Brain pericyte (primary cell): ENCODE results near the gene C3orf80.
"Not testable (repeated sequence)": the region's sequence is repeated elsewhere in the genome, so short reads cannot be mapped to it uniquely, and the experiment has no call there.

Experiments
- DNase-seq: peaks from one replicate; pipeline ENCODE4 v3.0.0-alpha.2; 2012; ENCODE audit warnings: low read depth, low spot score

C3orf80 gene

DNA sequence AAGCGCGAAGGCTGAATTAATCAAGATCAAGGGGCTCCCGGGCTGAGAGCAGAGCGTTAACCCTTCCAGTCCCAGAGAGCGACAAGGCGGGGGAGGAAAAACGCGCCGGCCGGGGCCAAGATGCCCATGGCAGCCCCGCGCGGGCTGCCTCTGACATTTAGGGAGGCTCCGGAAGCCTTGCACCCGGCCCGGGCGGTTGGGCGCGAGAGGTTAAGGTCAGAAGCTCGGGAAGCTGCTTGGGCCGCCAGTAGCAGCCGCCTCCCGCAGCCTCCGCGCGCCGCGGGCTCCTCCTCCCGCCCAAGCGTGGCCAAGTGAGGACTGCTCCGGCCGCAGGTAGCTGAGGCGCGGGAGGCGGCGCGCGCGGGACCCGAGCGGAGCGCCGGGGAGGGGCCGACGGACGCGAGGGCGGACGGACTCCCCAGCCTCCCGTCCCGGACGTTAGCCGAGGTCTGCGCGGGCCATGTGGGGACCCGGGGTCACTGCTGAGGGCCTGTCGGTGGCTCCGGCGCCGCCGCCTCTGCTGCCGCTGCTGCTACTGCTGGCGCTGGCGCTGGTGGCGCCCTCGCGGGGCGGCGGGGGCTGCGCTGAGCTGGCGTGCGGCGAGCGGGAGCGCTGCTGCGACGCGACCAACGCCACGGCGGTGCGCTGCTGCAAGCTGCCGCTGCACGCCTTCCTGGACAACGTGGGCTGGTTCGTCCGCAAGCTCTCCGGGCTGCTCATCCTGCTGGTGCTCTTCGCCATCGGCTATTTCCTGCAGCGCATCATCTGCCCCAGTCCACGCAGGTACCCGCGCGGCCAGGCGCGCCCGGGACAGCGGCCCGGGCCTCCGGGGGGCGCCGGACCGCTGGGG, at the start of gene C3orf80:
Gene C3orf80 (plus strand): TSS at position 247 of the 850 bp plus-strand sequence. CDS start 214 bp downstream, at position 461.
- no peak for DNase-seq

DNA sequence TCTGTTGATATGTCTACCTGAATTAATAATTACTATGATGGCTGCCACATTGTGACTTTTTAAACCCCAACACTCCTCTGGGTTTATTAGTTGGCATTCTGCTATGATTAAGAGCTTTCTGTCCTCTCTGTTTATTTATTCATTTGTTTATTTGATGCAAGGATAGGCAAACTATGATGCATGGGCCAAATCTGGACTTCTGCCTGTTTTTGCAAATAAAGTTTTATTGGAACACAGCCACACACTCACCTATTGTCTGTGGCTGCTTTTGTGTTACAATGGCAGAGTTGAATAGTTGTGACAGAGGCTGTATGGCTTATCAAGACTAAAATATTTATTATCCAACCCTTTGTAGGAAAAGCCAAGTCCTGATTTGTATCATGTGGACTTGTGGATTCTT, 48.3 kb upstream of the C3orf80 start:
- DNase-seq = no peak

DNA sequence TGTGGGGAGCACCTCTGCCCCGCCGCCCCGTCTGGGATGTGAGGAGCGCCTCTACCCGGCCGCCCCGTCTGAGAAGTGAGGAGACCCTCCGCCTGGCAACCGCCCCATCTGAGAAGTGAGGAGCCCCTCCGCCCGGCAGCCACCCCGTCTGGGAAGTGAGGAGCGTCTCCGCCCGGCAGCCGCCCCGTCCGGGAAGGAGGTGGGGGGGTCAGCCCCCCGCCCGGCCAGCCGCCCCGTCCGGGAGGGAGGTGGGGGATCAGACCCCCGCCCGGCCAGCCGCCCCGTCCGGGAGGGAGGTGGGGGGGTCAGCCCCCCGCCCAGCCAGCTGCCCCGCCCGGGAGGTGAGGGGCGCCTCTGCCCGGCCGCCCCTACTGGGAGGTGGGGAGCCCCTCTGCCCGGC, 46.6 kb upstream of the C3orf80 start:
- DNase-seq = not testable (repeated sequence)

DNA sequence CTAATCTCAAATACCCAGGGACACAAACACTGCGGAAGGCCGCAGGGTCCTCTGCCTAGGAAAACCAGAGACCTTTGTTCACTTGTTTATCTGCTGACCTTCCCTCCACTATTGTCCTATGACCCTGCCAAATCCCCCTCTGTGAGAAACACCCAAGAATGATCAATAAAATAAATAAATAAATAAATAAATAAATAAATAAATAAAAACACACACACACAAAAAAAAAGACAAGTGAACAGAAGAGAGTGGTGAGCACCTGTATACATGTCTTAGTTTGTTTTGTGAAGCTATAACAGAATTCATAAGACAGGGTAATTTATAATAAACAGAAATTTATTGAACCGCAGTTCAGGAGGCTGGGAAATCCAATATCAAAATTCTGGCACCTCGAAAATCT, 45.8 kb upstream of the C3orf80 start:
- not testable (repeated sequence) for DNase-seq

DNA sequence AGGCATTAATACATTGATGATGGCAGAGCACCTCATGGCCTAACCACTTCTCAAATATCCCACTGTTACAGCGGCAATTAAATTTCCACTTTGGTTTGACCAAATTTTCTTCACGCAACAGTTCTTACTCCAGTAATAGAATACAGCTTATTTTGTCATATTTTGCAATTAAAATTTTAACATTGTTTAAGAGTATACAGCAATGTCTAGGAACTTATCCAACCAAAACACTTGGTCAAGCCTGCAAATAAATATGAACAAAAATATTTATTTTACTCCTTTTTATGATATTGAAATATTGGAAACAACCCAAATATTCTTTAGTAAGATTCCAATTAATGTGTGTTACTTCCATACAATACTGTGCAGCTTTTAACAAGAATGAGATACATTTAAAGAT, 45.3 kb upstream of the C3orf80 start:
- DNase-seq = no peak

DNA sequence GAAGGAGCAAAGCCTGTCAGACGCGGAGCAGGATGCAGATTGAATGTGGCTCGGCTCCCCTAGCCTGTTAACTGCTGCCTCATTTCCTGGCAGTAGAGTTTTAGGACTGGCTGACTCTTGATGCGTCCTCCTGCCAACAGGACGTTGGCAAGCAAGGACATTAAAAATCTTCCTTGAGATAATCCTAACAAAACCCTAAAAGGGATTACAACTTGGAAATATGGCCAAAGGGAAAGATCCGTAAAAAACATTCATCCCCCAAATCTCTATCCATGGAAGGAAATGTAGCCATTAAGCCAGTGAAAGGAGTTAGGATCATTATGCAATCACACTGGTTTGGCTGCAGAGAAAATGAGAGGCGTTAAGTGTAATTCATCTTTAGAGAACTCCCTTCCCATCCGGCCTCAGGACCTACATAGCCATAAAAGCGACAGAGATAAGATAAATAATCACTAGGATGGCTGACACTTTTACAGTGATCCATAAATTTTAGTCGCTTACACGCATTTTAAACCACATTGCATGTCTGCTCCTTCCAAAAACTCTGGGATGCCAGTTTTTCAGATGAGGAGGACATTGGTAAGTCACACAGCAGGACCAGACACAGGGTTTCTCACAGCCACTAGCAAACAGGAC, 44.5 kb upstream of the C3orf80 start:
- no peak for DNase-seq

DNA sequence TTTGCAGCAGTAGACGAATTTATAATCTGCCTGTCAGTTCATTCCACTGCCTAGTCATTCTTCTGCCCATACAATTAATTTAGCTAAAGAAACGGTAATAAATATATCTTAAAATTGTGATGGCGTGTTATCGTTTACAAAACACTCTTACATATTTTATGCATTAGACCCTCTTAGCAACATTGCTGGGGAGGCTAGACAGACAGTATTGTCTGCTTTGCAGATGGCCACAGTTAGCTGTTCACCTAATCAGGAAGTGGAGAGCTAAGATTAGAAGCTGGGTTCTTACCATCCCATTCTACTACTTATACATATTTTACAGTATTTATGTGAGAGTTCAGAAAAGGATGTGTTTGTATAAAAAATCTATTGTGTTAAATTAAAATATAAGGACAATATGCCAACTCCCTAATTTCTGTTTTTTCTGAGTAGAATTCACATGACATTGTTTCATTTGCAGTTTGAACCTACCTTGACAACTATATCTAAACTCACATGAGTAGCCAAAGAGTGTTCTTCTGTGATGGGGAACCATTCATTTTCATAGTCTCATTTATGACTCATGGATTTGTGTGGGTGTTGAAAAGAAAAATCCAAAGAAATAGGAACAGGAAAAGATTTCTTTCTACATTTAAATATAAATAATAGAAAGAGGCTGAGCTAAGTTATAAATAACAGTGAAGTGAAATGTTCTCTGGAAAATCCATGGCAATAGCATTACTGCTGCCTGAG, 41.7 kb upstream of the C3orf80 start:
- no peak for DNase-seq

DNA sequence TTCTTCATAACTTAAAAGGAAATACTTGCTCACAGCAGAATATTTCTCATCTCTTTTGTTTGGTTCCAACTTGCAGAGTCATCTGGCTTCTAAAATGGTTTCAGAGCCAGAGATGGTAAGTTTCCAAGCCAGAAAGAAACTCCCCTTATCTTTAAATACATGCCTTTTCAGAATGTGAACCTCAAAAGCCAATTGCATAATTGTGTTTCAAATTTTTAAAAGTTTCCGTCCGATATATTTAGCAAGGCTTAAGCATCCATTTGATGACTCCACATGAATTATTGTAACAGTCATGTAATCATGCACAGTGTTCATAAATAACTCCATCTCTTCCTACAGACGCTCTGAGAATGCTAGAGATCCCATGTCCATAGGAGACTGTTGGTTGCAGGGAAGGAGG, 40.6 kb upstream of the C3orf80 start:
- DNase-seq = no peak

DNA sequence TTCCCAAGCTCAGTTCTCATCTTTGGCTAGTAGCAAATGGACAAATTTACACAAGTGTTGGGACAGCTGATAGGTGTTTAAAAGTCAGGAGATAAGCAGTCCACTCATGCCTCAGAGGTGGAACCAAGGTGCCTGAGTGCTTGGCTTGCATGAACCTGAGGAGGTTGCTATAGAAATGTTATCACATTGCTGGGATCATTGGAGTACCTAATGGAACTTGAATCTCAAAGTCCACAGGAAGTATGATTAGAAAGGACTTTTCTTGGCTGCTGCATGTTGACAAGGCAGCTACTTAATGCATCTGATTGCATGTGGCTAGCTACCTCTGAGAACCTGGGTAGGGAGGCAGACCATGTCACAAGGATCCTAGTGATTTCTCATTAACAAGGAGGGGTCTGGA, 39.5 kb upstream of the C3orf80 start:
- no peak for DNase-seq

DNA sequence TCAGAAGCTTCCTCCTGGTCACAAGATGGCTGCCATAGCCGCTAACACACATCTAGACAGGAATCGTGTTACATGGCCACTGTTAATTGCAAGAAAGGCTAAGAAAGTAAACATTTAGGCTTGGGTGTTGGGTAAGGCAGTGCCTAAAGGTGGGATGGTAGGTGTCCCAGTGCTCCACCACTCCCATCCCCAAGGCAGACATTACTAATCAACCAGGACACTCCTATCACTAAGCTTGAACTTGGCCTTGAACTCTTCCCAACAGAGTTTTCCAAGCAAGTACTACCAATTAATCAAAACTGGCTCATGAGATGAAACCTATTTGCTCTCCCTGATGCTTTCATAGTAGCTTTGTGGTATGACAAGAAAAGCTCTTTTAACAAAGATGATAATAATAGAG, 37.9 kb upstream of the C3orf80 start:
- no peak for DNase-seq

DNA sequence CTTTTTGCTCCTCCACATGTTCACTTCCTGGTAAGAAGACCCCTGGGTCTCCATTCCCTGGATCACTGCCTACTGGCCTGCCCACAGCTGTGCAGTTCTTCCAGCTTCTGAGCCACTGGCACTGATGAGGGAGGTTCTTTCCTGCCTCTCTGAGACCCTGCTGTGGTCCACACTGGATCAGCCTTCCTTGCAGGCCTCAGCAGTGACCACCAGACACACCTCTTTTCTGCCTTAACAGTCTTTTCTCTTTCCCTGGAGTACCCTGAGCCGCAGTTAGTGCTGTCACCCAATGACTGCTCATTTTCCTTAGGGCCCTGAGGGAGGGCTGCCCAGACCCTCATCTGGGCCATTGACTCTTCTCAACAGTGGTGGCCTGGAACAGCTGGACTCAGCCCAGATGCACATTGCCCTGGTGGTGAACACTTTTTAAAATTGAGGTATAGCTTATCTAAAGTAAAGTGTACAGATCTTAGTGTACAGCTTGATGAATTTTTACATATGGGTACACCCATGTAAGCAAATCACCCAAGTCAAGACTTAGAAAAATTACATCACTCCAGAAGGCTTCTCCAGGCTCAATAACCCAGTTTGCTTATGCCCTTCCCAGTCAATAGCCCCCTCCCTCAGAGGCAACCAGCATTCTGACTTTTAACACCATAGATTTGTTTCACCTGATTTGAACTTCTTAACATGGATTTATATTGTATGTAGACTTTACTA, 32.8 kb upstream of the C3orf80 start:
- no peak for DNase-seq

DNA sequence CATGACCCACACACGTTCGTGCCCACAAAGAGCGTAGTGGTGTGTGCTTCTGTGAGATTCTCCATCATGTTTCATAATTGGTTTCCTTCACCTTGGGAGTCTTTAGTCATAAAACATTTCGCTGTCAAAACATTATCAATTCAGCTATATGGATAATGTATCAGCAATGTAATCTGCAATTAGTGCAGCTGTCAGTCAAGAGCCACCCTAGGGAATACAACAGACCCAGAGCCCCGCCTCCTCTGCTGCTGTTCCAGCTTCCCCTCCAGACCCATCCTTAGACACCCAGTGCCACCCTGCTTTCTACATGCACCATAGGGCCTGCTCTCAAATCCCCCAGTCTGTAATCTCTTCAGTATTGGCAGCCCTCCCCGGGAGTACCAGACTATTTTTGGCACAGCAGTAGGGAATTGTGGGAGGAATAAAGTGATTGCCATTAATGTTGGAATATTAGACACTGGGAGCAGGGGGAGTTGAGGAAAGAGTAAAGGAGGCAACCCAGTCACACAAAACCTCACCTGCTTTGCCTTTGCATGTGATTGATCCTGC, 31.5 kb upstream of the C3orf80 start:
- no peak for DNase-seq

DNA sequence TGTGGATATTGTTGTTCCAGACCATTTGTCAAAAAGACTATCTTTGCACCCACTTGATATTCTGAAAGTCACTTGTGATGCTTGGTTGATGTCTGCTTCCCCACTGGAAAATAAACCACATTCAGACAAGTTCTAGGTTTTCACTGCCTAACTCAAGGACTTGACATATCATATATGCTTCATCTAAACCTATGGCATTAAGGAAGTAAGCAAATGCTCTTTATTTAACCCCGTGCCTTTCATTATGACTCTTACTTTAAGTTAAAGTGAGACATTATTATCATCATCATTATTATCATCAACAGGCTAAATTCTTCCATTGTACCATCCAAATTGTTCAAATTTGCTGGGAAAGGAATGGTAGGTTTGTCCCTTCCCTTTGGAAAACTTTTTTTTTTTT, 30.8 kb upstream of the C3orf80 start:
- no peak for DNase-seq

DNA sequence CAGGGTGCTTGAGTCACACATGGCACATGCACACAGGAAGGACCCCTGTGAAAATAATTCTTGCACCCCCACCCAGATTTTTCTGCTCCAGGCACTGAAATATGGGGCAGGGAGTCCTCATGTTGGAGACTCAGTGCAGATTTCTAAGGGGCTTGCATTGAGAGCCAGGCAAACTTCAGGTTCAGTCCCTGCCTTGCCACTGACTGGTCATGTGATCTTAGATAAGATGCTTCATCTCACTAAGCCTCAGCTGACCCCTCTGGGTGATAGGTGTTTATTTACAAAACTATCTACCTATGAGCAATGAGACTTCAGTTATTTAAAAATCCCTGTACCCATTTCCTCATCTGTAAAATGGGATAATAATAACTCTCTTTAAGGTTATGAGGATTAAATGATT, 30.1 kb upstream of the C3orf80 start:
- no peak for DNase-seq

DNA sequence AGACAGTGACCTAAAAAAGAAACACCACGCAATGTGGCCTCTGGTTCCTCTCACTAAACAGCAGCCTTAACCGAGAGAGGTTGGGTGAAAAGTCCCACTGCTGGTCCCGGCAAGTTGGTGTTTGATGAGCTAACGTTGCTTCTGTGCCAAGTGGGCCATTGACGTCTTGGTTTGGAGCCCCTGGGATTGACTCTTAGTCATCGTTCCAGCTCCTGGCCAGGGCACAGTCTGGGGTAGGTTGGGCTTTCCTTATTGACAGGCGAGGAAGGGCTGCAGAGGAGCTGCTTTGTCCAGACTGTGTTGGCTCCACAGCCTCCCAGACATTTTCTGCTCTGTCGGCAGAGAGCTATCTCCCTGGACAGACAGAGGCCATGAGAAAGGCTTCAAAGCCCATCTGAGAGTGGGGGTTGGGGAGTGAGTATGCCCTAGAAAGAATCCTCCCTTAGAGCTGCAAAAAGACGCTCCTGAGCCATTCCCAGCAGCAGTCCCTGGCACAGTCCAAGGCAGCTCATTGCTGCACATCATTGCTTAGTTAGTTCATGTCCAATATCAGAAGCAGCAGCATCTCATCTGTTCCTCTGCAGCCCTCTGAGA, 28.6 kb upstream of the C3orf80 start:
- DNase-seq = no peak

DNA sequence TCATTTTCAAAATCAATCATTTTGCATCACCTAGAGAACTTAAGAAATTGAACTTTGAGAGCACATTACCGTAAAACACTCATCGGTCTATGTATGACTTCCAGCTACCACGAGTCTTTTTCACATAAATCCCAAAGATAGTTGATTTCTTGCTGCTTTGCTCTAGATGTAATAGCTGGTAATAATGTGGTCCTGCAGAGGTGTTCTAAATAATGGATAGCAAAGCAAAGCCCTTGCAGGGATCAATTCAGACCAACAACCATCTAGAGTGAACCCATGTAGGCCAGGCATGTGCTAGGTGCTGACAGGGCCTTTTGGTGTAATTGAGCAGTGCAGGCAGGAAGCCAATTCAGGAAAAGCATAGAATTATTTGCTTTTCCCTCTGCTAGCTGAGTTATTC, 26.1 kb upstream of the C3orf80 start:
- no peak for DNase-seq

DNA sequence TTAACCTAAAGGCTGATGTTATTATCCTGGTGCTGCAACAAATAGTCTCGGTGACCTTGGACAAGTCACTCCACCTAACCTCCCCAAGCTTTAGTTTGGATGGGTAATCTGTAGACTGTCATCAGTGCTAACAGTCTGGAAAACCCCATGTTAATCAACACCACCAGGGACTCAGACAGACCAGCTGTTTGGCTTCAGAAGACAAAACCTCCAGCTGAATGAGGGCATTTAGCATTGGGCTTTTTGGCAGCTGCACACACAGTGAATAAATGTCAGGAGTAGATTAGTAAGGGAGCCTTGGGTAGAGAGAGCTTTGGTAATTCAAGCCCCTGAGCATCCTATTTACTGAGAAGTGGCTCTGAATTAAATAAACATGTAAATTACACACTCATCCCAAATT, 24.9 kb upstream of the C3orf80 start:
- no peak for DNase-seq

DNA sequence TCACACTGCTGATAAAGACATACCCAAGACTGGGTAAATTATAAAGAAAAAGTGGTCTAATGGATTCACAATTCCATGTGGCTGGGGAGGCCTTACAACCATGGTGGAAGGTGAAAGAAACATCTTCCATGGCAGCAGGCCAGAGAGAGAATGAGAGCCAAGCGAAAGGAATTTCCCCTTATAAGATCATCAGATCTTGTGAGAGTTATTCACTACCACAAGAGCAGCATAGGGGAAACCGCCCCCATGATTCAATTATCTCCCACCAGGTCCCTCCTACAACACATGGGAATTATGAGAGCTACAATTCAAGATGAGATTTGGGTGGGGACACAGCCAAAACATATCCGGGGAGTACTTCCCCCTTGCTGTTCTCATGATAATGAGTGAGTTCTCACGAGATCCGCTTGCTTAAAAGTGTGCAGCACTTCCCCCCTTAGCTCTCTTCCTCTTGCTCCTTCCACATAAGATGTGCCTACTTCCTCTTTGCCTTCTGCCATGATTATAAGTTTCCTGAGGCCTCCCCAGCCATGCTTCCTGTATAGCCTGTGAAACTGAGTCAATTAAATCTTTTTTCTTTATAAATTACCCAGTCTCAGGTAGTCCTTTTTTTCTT, 20.7 kb upstream of the C3orf80 start:
- not testable (repeated sequence) for DNase-seq

DNA sequence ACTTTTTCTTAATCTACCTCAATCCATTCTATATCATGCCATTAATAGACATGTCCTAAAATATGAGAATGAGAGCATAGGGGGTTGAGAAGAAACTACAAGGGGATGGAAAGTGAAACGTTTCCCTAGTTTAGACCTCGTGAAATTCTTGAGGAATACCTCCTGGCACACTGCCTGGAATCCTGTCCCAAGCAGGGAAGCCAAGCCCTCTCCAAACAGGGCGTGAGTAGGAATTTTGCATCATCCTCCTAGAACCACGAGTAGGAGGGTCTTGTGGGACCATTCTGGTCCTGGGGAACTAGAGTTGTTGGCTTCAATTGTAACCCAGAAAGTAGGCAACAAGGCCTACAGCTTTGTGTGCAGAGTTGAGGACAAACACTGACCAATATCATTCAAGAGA, 19.6 kb upstream of the C3orf80 start:
- no peak for DNase-seq

DNA sequence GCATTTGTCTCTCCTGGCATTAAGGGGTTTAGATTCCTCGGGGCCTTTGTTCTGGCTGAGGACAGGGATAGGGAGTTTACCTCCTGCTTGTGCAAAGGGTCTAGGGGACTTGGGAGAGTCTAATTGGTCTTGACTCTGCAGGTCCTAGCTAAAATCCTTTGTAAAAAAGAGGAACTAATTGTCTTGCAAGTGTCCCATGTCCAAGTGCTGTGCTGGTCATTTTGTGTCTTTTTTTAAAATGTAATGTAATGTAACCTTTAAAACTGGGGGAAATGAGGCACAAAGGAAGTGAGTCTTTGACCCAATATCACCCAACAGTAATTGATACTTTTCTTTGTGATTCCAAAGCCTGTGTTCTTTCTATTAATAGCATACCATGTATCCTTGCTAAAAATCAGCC, 14.9 kb upstream of the C3orf80 start:
- no peak for DNase-seq

DNA sequence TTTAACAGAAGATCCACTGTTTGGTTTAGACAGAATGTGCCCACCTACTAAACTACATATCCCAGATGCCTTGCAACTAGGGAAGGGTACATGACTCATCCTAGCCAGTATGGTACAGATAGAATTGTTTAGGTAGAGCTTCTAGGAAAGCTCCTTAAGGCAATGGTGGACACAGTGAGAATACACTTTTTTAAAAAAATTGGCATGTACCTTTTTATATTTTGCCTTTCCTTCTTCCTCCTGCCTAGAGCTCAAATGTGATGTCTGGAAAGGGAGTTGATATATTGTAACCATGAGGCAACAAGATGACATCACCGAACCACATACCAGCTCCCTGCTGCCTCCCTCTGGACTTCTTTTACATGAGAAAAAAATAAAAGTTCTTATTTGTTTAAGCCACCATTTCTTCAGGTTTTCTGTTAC, 14.4 kb upstream of the C3orf80 start:
- DNase-seq = no peak
